ENCODE measurements around the gene DAPK1. TPM values are rescaled to one million over a fixed set of nuclear protein-coding genes. Genes with fewer than 3 reads are reported as not detected.

Gene DAPK1
- total RNA-seq, 1 donor from 2014 or later = 24.6 TPM

- no peak for DNase-seq (ENCODE audit: extremely low spot score in 2 of 2)
- Histone ChIP-seq H3K27me3 (no peaks in the 10 kb centered on the region), H3K4me1 (peaks cover 9% of the 10 kb centered on the region), H3K27ac (no peak overlapping the region), H3K9me3 (no peaks in the 10 kb centered on the region), H3K4me3 (no peak overlapping the region), H3K36me3 (no peaks in the 10 kb centered on the region)
- intact Hi-C loops (cut with DNase I) = no loop called here
- TF ChIP-seq POLR2AphosphoS5 (IDR thresholded peaks at IDR 0.05; ENCODE audit: insufficient read depth in 1 of 2, low read depth in 1 of 2) (no peak), CTCF (IDR thresholded peaks at IDR 0.05) (no peak), POLR2A (IDR thresholded peaks at IDR 0.05) (no peak)
These were observed 210.3 kb downstream of the DAPK1 start for GRCh38 chr9:87707805-87708506.

GRCh38 chr9:87708546-87708945 is 210.9 kb downstream of the DAPK1 start:
- no peak for DNase-seq (ENCODE audit: extremely low spot score in 2 of 2)
- Histone ChIP-seq H3K4me3 (no peak overlapping the region), H3K4me1 (peaks cover 12% of the 10 kb centered on the region), H3K27ac (no peak overlapping the region), H3K9me3 (no peaks in the 10 kb centered on the region), H3K27me3 (no peaks in the 10 kb centered on the region), H3K36me3 (no peaks in the 10 kb centered on the region)
- intact Hi-C loops (cut with DNase I) = no loop called here
- TF ChIP-seq POLR2AphosphoS5 (IDR thresholded peaks at IDR 0.05; ENCODE audit: insufficient read depth in 1 of 2, low read depth in 1 of 2) (no peak), POLR2A (IDR thresholded peaks at IDR 0.05) (no peak), CTCF (IDR thresholded peaks at IDR 0.05) (no peak)

- Histone ChIP-seq H3K27me3 (no peaks in the 10 kb centered on the region), H3K4me1 (peaks cover 12% of the 10 kb centered on the region), H3K9me3 (no peaks in the 10 kb centered on the region), H3K4me3 (no peak overlapping the region), H3K27ac (no peak overlapping the region), H3K36me3 (no peaks in the 10 kb centered on the region)
- no peak for TF ChIP-seq CTCF (IDR thresholded peaks at IDR 0.05)
- no peak for TF ChIP-seq POLR2A (IDR thresholded peaks at IDR 0.05)
- no peak for TF ChIP-seq POLR2AphosphoS5 (IDR thresholded peaks at IDR 0.05; ENCODE audit: insufficient read depth in 1 of 2, low read depth in 1 of 2)
- DNase-seq (ENCODE audit: extremely low spot score in 2 of 2) = no peak
- intact Hi-C loops (cut with DNase I) = no loop called here
These were observed 211.5 kb downstream of the DAPK1 start for GRCh38 chr9:87708986-87709728.

GRCh38 chr9:87710443-87710842 is 212.8 kb downstream of the DAPK1 start:
- no peaks in the 10 kb centered on the region for H3K36me3 ChIP-seq
- H3K4me1 ChIP-seq = peaks cover 12% of the 10 kb centered on the region
- intact Hi-C loops (cut with DNase I) = no loop called here
- DNase-seq (ENCODE audit: extremely low spot score in 2 of 2) = no peak
- H3K27me3 ChIP-seq = no peaks in the 10 kb centered on the region
- H3K9me3 ChIP-seq = no peaks in the 10 kb centered on the region
- H3K27ac ChIP-seq = no peak overlapping the region
- no peak overlapping the region for H3K4me3 ChIP-seq
- TF ChIP-seq CTCF (IDR thresholded peaks at IDR 0.05) (no peak), POLR2A (IDR thresholded peaks at IDR 0.05) (no peak), POLR2AphosphoS5 (IDR thresholded peaks at IDR 0.05; ENCODE audit: insufficient read depth in 1 of 2, low read depth in 1 of 2) (no peak)

Measured in vagina (tissue), 2 donors.